ENCODE data around the gene CCDC180. TPM values are rescaled to one million over a fixed set of nuclear protein-coding genes. Genes with fewer than 3 reads are reported as not detected.
A peak's percentile ranks its signal among the peaks of the same experiment; 100 is the strongest.

The CCDC180 gene
- total RNA-seq, 2 donors from 2014 or later, result 1.6 to 22.8 TPM

DNA sequence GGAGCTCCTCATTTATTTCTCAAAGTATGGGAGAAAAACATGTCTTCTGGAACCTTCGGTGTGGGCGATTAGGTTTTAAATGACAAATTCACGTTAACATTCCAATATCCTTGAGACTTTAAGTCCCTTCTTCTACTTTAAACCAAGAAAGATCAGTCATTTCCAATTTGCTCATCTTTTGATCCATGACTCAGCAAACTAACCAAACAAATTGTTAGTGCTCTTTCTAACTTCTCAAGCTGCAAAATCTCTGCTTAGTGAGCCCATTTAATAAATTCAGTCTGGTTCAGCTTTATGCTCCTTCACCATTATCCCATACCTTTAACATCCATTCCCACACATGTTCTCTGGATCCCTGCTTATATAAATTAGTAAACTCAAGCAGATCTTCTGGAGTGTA lies 5.5 kb upstream of the CCDC180 start:
- 94% methylated on average over 3 of the region's 3 CpGs for WGBS
- H3K9me3 ChIP-seq, result no peaks in the 10 kb centered on the region
- no peaks in the 10 kb centered on the region for H3K36me3 ChIP-seq
- H3K4me1 ChIP-seq (replicated peaks), result no peaks in the 10 kb centered on the region
- no peak overlapping the region for H3K27ac ChIP-seq
- no peaks in the 10 kb centered on the region for H3K27me3 ChIP-seq (replicated peaks; ENCODE audit: insufficient read depth)
- no peak overlapping the region for H3K4me3 ChIP-seq
- no peak for DNase-seq (ENCODE audit: low spot score)
- intact Hi-C loops (cut with DNase I), result no loop called here
- TF ChIP-seq POLR2AphosphoS5 (IDR thresholded peaks at IDR 0.05), result no peak
- TF ChIP-seq POLR2A (IDR thresholded peaks at IDR 0.05), result no peak
- TF ChIP-seq, protein P1, sequence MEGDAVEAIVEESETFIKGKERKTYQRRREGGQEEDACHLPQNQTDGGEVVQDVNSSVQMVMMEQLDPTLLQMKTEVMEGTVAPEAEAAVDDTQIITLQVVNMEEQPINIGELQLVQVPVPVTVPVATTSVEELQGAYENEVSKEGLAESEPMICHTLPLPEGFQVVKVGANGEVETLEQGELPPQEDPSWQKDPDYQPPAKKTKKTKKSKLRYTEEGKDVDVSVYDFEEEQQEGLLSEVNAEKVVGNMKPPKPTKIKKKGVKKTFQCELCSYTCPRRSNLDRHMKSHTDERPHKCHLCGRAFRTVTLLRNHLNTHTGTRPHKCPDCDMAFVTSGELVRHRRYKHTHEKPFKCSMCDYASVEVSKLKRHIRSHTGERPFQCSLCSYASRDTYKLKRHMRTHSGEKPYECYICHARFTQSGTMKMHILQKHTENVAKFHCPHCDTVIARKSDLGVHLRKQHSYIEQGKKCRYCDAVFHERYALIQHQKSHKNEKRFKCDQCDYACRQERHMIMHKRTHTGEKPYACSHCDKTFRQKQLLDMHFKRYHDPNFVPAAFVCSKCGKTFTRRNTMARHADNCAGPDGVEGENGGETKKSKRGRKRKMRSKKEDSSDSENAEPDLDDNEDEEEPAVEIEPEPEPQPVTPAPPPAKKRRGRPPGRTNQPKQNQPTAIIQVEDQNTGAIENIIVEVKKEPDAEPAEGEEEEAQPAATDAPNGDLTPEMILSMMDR (IDR thresholded peaks at IDR 0.05), result no peak

DNA sequence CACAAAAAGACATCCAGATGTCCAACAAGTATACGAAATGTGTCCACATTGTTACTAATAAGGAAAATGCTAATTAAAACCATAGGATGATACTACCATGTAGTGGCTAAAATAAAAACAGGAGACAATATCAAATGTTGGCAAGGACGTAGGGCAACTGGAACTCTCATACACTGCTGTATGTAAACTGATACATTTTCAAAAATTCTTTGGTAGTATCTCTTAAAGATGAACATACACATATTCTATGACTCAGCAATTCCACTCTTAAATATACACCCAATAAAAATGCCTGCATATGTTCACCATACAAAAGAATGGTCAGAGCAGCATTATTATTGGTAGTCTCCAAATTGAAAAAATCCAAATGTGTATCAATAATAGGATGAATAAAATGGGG lies 2.9 kb upstream of the CCDC180 start:
- Histone ChIP-seq H3K9me3 (no peaks in the 10 kb centered on the region), H3K36me3 (no peaks in the 10 kb centered on the region), H3K4me3 (no peak overlapping the region), H3K27me3 (replicated peaks; ENCODE audit: insufficient read depth) (no peaks in the 10 kb centered on the region), H3K4me1 (replicated peaks) (no peaks in the 10 kb centered on the region), H3K27ac (no peak overlapping the region)
- TF ChIP-seq, protein P1 (IDR thresholded peaks at IDR 0.05), result no peak
- no peak for TF ChIP-seq POLR2A (IDR thresholded peaks at IDR 0.05)
- no peak for TF ChIP-seq POLR2AphosphoS5 (IDR thresholded peaks at IDR 0.05)
- DNase-seq (ENCODE audit: low spot score), result no peak
- 83% methylated on average over 2 of the region's 2 CpGs for WGBS
- intact Hi-C loops (cut with DNase I), result no loop called here

DNA sequence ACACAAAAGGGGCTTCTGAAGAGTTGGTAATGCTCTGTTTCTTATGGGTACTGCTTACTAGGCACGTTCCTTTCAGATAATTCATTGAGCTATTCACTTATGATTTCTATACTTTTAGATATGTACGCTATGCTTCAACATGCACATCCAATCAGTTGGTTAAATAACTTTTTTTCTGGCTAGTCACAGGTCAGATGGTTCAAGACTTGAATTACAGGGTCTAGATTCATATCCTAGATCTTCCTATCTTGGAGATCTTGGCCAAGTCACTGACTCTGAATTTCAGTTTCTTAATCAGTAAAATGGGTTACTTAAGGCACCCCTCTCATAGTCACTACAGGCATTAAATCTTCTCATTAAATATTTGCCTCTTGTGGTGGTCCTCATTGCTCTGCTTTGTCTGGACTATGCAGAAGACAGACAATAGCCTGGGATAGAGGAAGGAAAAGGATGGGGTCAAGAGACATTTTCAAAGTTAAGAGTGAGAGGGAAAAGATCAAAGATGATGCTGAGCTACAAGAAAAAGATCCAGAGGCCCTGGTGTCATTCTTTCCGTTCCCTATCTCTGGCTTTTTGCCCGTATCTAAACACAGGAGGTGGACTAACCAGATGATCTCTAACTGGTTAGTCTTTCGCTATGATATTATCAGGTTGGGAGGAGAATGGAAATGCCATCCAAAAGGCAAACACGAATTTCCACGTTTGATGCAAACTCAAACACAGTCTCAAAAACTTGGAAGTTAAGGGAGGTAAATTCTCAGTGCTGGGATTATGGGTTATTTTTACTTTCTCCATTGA lies 1.8 kb upstream of the CCDC180 start:
- intact Hi-C loops (cut with DNase I), result no loop called here
- H3K4me3 ChIP-seq, result no peak overlapping the region
- no peaks in the 10 kb centered on the region for H3K36me3 ChIP-seq
- H3K4me1 ChIP-seq (replicated peaks), result no peaks in the 10 kb centered on the region
- H3K27ac ChIP-seq, result no peak overlapping the region
- no peaks in the 10 kb centered on the region for H3K9me3 ChIP-seq
- WGBS, result 56% methylated on average over 7 of the region's 7 CpGs
- DNase-seq (ENCODE audit: low spot score), result no peak
- TF ChIP-seq, protein P1 (IDR thresholded peaks at IDR 0.05), result no peak
- TF ChIP-seq POLR2A (IDR thresholded peaks at IDR 0.05), result no peak
- no peaks in the 10 kb centered on the region for H3K27me3 ChIP-seq (replicated peaks; ENCODE audit: insufficient read depth)

DNA sequence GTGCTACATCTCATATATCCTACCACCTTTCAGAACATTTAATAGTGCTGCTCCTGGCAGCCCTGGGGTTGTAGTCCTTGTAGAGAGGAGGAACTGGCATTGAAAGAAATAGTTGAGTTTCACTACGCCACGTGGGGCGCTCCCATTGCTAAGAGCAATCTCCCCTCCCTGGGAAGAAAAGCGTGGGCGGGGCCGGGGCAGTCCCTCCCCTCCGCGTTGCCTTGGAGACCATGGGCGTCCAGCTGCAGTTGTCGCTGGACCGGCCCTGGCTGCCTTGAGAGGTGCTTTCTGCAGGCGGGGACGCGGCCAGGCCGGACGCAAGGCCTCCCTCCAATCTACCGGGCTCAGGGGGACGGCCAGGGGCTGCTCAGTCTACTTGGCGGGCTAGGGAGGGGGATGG lies 368 bp upstream of the CCDC180 start:
- DNase-seq (ENCODE audit: low spot score), result peak; percentile 87
- no peaks in the 10 kb centered on the region for H3K9me3 ChIP-seq
- no peak overlapping the region for H3K27ac ChIP-seq
- no peaks in the 10 kb centered on the region for H3K27me3 ChIP-seq (replicated peaks; ENCODE audit: insufficient read depth)
- peaks cover 0 to 4% of the 10 kb centered on the region in 2 donors for H3K36me3 ChIP-seq
- intact Hi-C loops (cut with DNase I), result no loop called here
- 4% methylated on average over 19 of the region's 19 CpGs for WGBS
- H3K4me1 ChIP-seq (replicated peaks), result no peaks in the 10 kb centered on the region
- TF ChIP-seq POLR2AphosphoS5 (IDR thresholded peaks at IDR 0.05), result peak; percentile 74
- TF ChIP-seq, protein P1 (IDR thresholded peaks at IDR 0.05), result peak in 1 of 4 experiments; percentile 14
- TF ChIP-seq POLR2A (IDR thresholded peaks at IDR 0.05), result no peak
- H3K4me3 ChIP-seq, result peak overlapping the region; percentile 7 to 12

DNA sequence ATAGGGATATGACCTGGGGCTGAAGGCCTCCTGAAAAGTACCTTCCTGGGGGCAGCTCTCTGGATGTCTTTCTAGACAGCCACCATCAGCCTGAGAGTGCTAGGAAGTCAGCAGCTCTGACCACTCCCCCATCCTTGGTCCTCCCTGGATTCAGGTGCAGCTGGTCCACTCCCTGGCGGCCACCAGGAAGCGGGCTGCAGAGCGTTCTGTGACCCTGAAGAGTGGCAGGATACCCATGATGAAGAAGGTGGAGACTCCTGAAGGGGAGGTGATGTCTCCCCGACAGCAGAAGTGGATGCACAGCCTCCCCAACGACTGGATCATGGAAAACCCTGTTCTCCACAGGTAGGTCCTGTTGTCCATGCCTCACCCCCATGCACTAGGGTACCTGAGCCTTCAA lies 1.8 kb downstream of the CCDC180 start:
- Histone ChIP-seq H3K9me3 (no peaks in the 10 kb centered on the region), H3K4me1 (replicated peaks) (no peaks in the 10 kb centered on the region), H3K27me3 (replicated peaks; ENCODE audit: insufficient read depth) (no peaks in the 10 kb centered on the region), H3K36me3 (peaks cover 0 to 5% of the 10 kb centered on the region in 2 donors), H3K4me3 (no peak overlapping the region), H3K27ac (no peak overlapping the region)
- 94% methylated on average over 5 of the region's 5 CpGs for WGBS
- TF ChIP-seq, protein P1 (IDR thresholded peaks at IDR 0.05), result no peak
- TF ChIP-seq POLR2A (IDR thresholded peaks at IDR 0.05) (no peak), POLR2AphosphoS5 (IDR thresholded peaks at IDR 0.05) (no peak)
- DNase-seq (ENCODE audit: low spot score), result no peak
- intact Hi-C loops (cut with DNase I), result no loop called here

Data from prostate gland (tissue), 2 donors.